ENCODE data around the gene PCCB.

GRCh38 chr3:136343446-136343845 lies 93.3 kb downstream of the PCCB start:
- TF ChIP-seq POLR2A (IDR thresholded peaks at IDR 0.05) (no peak), CTCF (IDR thresholded peaks at IDR 0.05) (no peak)

All from thyroid gland (tissue), 4 donors.